IMR-90 (cell line): Measurements from ENCODE around the gene ADAMTS20. TPM values are rescaled to one million over a fixed set of nuclear protein-coding genes. Genes with fewer than 3 reads are reported as not detected.

ENCODE experiments used
- ATAC-seq: fragments of 200-7000 bp; cut with Tn5 transposase; 2 replicates; pipeline ENCODE4 v1.9.1; 2020; ENCODE audit warnings: low read depth, mild to moderate bottlenecking, moderate library complexity
- BruUV-seq: library from RNA; stranded (reverse); fragments of 400-500 nt; replicated peaks from 2 replicates; lab custom pipeline; 2021; lab: Mats Ljungman, UMichigan
- CTCF ChIA-PET: fragments of 300-600 bp; formaldehyde crosslinking; extraction: SDS; loops from one replicate; lab custom pipeline; 2021; ENCODE audit warnings: antibody characterized with exemption; lab: Yijun Ruan, JAX
- POLR2A ChIA-PET: fragments of 300-600 bp; sonication (Branson Sonifier 250); formaldehyde crosslinking; loops from one replicate; lab custom pipeline; 2022; ENCODE audit warnings: antibody characterized with exemption; ENCODE audit not compliant: unreplicated experiment; lab: Charles Lee
- DNase-seq: peaks from one replicate; pipeline ENCODE4 v3.0.0; 2013
- H2AFZ ChIP-seq: replicated peaks from 2 replicates; pipeline ENCODE3; 2013; ENCODE audit warnings: low read length, mild to moderate bottlenecking; ENCODE audit not compliant: poor library complexity
- H2AK5ac ChIP-seq: 2 replicates; pipeline ENCODE4 v1.6.1; 2013; ENCODE audit warnings: low read depth, low read length, inconsistent platforms
- H2AK9ac ChIP-seq: replicated peaks from 2 replicates; pipeline ENCODE3; 2013; ENCODE audit warnings: mild to moderate bottlenecking, low read depth, low read length, moderate library complexity; ENCODE audit not compliant: poor library complexity
- H2BK120ac ChIP-seq: 2 replicates; pipeline ENCODE4 v1.6.1; 2013; ENCODE audit warnings: low read depth, low read length, inconsistent platforms
- H2BK15ac ChIP-seq: 3 replicates; pipeline ENCODE4 v1.6.1; 2013; ENCODE audit warnings: low read depth, low read length, inconsistent platforms
- H2BK20ac ChIP-seq: 2 replicates; pipeline ENCODE4 v1.6.1; 2013; ENCODE audit warnings: low read depth, mild to moderate bottlenecking, inconsistent platforms, low read length, moderate library complexity
- H2BK5ac ChIP-seq: 2 replicates; pipeline ENCODE4 v1.6.1; 2013; ENCODE audit warnings: mild to moderate bottlenecking, low read depth, low read length, inconsistent platforms; ENCODE audit not compliant: poor library complexity, severe bottlenecking
- H3K14ac ChIP-seq: replicated peaks from 2 replicates; pipeline ENCODE4 v1.6.1; 2013; ENCODE audit warnings: low read depth, low read length, inconsistent platforms
- H3K18ac ChIP-seq: 2 replicates; pipeline ENCODE4 v1.6.1; 2013; ENCODE audit warnings: low read depth, low read length, control low read depth
- H3K23ac ChIP-seq: 2 replicates; pipeline ENCODE4 v1.6.1; 2013; ENCODE audit warnings: low read depth, low read length, inconsistent platforms
- H3K27ac ChIP-seq: 2 replicates; pipeline ENCODE4 v1.5.1; 2013; ENCODE audit warnings: mild to moderate bottlenecking, control low read depth, low read length; ENCODE audit not compliant: insufficient read depth
- H3K27me3 ChIP-seq: 2 replicates; pipeline ENCODE4 v1.6.1; 2013; ENCODE audit warnings: low read length; ENCODE audit not compliant: control insufficient read depth, insufficient read depth
- H3K36me3 ChIP-seq: 2 replicates; pipeline ENCODE4 v1.6.1; 2013; ENCODE audit warnings: low read length, mixed read lengths; ENCODE audit not compliant: control insufficient read depth, insufficient read depth
- H3K4ac ChIP-seq: 2 replicates; pipeline ENCODE4 v1.6.1; 2013; ENCODE audit warnings: low read depth, low read length, inconsistent platforms
- H3K4me1 ChIP-seq: 2 replicates; pipeline ENCODE4 v1.6.1; 2013; ENCODE audit warnings: low read length, mixed read lengths; ENCODE audit not compliant: control insufficient read depth, insufficient read depth
- H3K4me2 ChIP-seq: 2 replicates; pipeline ENCODE4 v1.6.1; 2013; ENCODE audit warnings: low read depth, mild to moderate bottlenecking, control low read depth, low read length, moderate library complexity
- H3K4me3 ChIP-seq: 2 replicates; pipeline ENCODE4 v1.5.1; 2013; ENCODE audit warnings: low read depth, mild to moderate bottlenecking, control low read depth, low read length, moderate library complexity; ENCODE audit not compliant: insufficient read depth
- H3K56ac ChIP-seq: 2 replicates; pipeline ENCODE4 v1.6.1; 2013; ENCODE audit warnings: low read length, inconsistent platforms; ENCODE audit not compliant: insufficient read depth; ENCODE audit errors: extremely low read depth
- H3K79me1 ChIP-seq, 2 experiments: 2 replicates each; pipeline ENCODE4 v1.6.1; 2013; ENCODE audit warnings: low read length in 2 of 2, inconsistent platforms in 1 of 2, low read depth in 1 of 2
- H3K9ac ChIP-seq: 2 replicates; pipeline ENCODE4 v1.6.1; 2013; ENCODE audit warnings: low read depth, low read length, control low read depth
- H3K9me1 ChIP-seq: 2 replicates; pipeline ENCODE4 v1.6.1; 2013; ENCODE audit warnings: low read length, inconsistent platforms; ENCODE audit not compliant: insufficient read depth
- H3K9me3 ChIP-seq: 2 replicates; pipeline ENCODE4 v1.6.1; 2013; ENCODE audit warnings: low read length; ENCODE audit not compliant: control insufficient read depth, insufficient read depth
- H4K20me1 ChIP-seq: 2 replicates; pipeline ENCODE4 v1.6.1; 2013; ENCODE audit warnings: low read length, inconsistent platforms; ENCODE audit not compliant: insufficient read depth
- H4K5ac ChIP-seq: 2 replicates; pipeline ENCODE4 v1.6.1; 2013; ENCODE audit warnings: mild to moderate bottlenecking, low read depth, low read length, control low read depth
- H4K8ac ChIP-seq, 2 experiments: 2 replicates each; pipeline ENCODE4 v1.6.1; 2013; ENCODE audit warnings: low read depth in 2 of 2, low read length in 2 of 2, control low read depth in 1 of 2, inconsistent platforms in 1 of 2
- H4K91ac ChIP-seq: 2 replicates; pipeline ENCODE4 v1.6.1; 2013; ENCODE audit warnings: low read depth, low read length, inconsistent platforms; ENCODE audit not compliant: insufficient read depth
- BHLHE40 ChIP-seq: fragments of 150-350 bp; IDR thresholded peaks from 2 replicates; pipeline ENCODE4 v1.6.1; 2016; ENCODE audit warnings: mild to moderate bottlenecking, low read depth, low read length
- CEBPB ChIP-seq: IDR thresholded peaks from 2 replicates; pipeline ENCODE4 v1.6.1; 2012; ENCODE audit warnings: low read depth, low read length, improper control_type of control experiment
- CHD1 ChIP-seq: IDR thresholded peaks from 2 replicates; pipeline ENCODE4 v1.6.1; 2012; ENCODE audit warnings: low read depth, low read length, improper control_type of control experiment
- FOS ChIP-seq: fragments of 150-350 bp; IDR thresholded peaks from 2 replicates; pipeline ENCODE4 v1.6.1; 2016; ENCODE audit warnings: low read depth, low read length
- MAFK ChIP-seq: IDR thresholded peaks from 2 replicates; pipeline ENCODE4 v1.6.1; 2012; ENCODE audit warnings: low read depth, low read length, improper control_type of control experiment
- MAZ ChIP-seq: IDR thresholded peaks from 2 replicates; pipeline ENCODE4 v1.6.1; 2012; ENCODE audit warnings: low read depth, mild to moderate bottlenecking, low read length, improper control_type of control experiment, moderate library complexity, borderline replicate concordance
- MXI1 ChIP-seq: IDR thresholded peaks from 2 replicates; pipeline ENCODE4 v1.6.1; 2012; ENCODE audit warnings: low read depth, mild to moderate bottlenecking, low read length, moderate library complexity, borderline replicate concordance
- NFE2L2 ChIP-seq: fragments of 150-350 bp; IDR thresholded peaks from 2 replicates; pipeline ENCODE4 v1.6.1; 2016; ENCODE audit warnings: low read depth, mild to moderate bottlenecking, low read length
- POLR2A ChIP-seq: IDR thresholded peaks from 2 replicates; pipeline ENCODE4 v1.6.1; 2012; ENCODE audit warnings: mild to moderate bottlenecking, low read depth, low read length
- RAD21 ChIP-seq: IDR thresholded peaks from 2 replicates; pipeline ENCODE4 v1.6.1; 2012; ENCODE audit warnings: low read length, improper control_type of control experiment
- RCOR1 ChIP-seq: IDR thresholded peaks from 2 replicates; pipeline ENCODE4 v1.6.1; 2012; ENCODE audit warnings: mild to moderate bottlenecking, low read length, improper control_type of control experiment; ENCODE audit not compliant: insufficient replicate concordance
- RFX5 ChIP-seq: IDR thresholded peaks from 2 replicates; pipeline ENCODE4 v1.8.0; 2012; ENCODE audit warnings: low read depth, mild to moderate bottlenecking, low read length, moderate library complexity
- SMC3 ChIP-seq: fragments of 150-350 bp; IDR thresholded peaks from 2 replicates; pipeline ENCODE4 v1.6.1; 2016; ENCODE audit warnings: low read depth, mild to moderate bottlenecking, antibody characterized with exemption, low read length, moderate library complexity
- dilution Hi-C: fragments of 300-500 bp; cut with HindIII; formaldehyde crosslinking; loops from one replicate; pipeline ENCODE4 v1.14.3; 2018; ENCODE audit warnings: low sequenced_read_pairs; ENCODE audit not compliant: unreplicated experiment
- in situ Hi-C: fragments of 300-500 bp; cut with MboI; formaldehyde crosslinking; loops from 3 replicates; pipeline ENCODE4 v1.14.3; 2019; ENCODE audit warnings: low sequenced_read_pairs, inconsistent platforms, mixed read lengths
- intact Hi-C: fragments of 100-400 bp; cut with micrococcal nuclease; formaldehyde crosslinking; loops from 2 replicates; pipeline ENCODE4 v1.10.0; 2022
- polyA plus RNA-seq, 3 experiments: library from polyadenylated mRNA; depleted of rRNA; stranded (reverse); fragments of >200 nt; gene quantifications; 2 replicates each; pipeline ENCODE4 v1.2.3, GENCODE V29; 2012; ENCODE audit warnings: low replicate concordance in 1 of 3
- total RNA-seq: library from RNA; depleted of rRNA; stranded (reverse); fragments of >200 nt; gene quantifications from 2 replicates; pipeline ENCODE4 v1.2.3, GENCODE V29; 2012
- TF ChIP-seq, protein P1 (sequence below): conservative IDR thresholded peaks from 2 replicates; pipeline ENCODE4 v1.5.1; 2012; ENCODE audit warnings: mild to moderate bottlenecking, low read depth, low read length, improper control_type of control experiment
- TF ChIP-seq, protein P2 (sequence below): fragments of 150-350 bp; IDR thresholded peaks from 2 replicates; pipeline ENCODE4 v1.6.1; 2016; ENCODE audit warnings: low read depth, mild to moderate bottlenecking, low read length, moderate library complexity, borderline replicate concordance
- TF ChIP-seq, protein P3 (sequence below): fragments of 150-350 bp; IDR thresholded peaks from 2 replicates; pipeline ENCODE4 v1.6.1; 2017; ENCODE audit warnings: mild to moderate bottlenecking, antibody characterized with exemption, low read length, low read depth

ADAMTS20 gene
- total and polyA plus RNA-seq, 2 of the 4 experiments (the other 2 are of a cell fraction): not detected

DNA sequence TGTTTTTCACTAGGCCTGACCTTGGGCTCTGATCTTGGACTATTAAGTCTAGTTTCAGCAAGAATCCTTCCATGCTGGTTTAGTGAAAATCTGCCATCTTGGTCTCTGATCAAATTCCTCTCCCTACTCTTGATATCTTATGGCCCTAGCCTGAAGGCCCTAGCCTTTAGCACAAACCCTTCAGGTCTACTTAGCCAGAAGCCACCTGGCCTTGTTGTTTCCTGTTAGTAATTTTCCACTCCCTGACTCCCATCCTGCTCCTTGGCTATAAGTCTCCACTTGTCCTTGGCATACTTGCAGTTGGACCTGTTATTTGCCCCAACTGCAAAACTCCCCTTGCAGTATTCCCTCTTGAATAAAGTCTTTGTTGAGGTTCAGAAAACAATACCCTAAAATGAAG, 241.4 kb downstream of the ADAMTS20 start:
- BruUV-seq: TSS peak; percentile 98
- Histone ChIP-seq H3K4ac (peak overlapping the region; percentile 94), H3K4me1 (peaks cover 22% of the 10 kb centered on the region), H3K56ac (peak overlapping the region; percentile 95), H4K8ac (peak overlapping the region; percentile 97), H2AK9ac (peak overlapping the region; percentile 68), H2BK20ac (peak overlapping the region; percentile 94), H3K36me3 (no peaks in the 10 kb centered on the region), H3K14ac (peak overlapping the region; percentile 75), H3K18ac (peak overlapping the region; percentile 99), H4K20me1 (no peaks in the 10 kb centered on the region), H3K23ac (peak overlapping the region; percentile 97), H3K9me3 (no peaks in the 10 kb centered on the region), H4K91ac (peak overlapping the region; percentile 98), H3K79me1 (no peaks in the 10 kb centered on the region), H2BK5ac (peak overlapping the region; percentile 97), H3K27me3 (no peaks in the 10 kb centered on the region), H3K9ac (peak overlapping the region; percentile 20; the same call in 1 of the 2 replicates), H3K4me2 (peak overlapping the region; percentile 11; the same call in 1 of the 2 replicates), H2AK5ac (peak overlapping the region; percentile 90), H4K5ac (peak overlapping the region; percentile 100), H2AFZ (no peak overlapping the region), H2BK120ac (peak overlapping the region; percentile 94), H3K27ac (peak overlapping the region; percentile 93), H2BK15ac (peak overlapping the region; percentile 94), H3K4me3 (no peak overlapping the region), H3K9me1 (peaks cover 3% of the 10 kb centered on the region; the same call in 1 of the 2 replicates)
- intact Hi-C loops: no loop called here
- ATAC-seq (no peak), DNase-seq (no peak)
- ChIA-PET POLR2A (no interaction called here), CTCF (interaction anchor here (1.3 kb wide), 1 partner anchor 28 kb away, joined by 3 read pairs; no protein-coding TSS in a partner anchor)
- in situ Hi-C loops: no loop called here
- dilution Hi-C loops: no loop called here
- no peak for TF ChIP-seq RCOR1
- no peak for TF ChIP-seq MAZ
- no peak for TF ChIP-seq RFX5
- no peak for TF ChIP-seq RAD21
- no peak for TF ChIP-seq MAFK
- TF ChIP-seq, protein P1, sequence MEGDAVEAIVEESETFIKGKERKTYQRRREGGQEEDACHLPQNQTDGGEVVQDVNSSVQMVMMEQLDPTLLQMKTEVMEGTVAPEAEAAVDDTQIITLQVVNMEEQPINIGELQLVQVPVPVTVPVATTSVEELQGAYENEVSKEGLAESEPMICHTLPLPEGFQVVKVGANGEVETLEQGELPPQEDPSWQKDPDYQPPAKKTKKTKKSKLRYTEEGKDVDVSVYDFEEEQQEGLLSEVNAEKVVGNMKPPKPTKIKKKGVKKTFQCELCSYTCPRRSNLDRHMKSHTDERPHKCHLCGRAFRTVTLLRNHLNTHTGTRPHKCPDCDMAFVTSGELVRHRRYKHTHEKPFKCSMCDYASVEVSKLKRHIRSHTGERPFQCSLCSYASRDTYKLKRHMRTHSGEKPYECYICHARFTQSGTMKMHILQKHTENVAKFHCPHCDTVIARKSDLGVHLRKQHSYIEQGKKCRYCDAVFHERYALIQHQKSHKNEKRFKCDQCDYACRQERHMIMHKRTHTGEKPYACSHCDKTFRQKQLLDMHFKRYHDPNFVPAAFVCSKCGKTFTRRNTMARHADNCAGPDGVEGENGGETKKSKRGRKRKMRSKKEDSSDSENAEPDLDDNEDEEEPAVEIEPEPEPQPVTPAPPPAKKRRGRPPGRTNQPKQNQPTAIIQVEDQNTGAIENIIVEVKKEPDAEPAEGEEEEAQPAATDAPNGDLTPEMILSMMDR: no peak
- no peak for TF ChIP-seq POLR2A
- no peak for TF ChIP-seq MXI1
- no peak for TF ChIP-seq NFE2L2
- TF ChIP-seq BHLHE40: no peak
- TF ChIP-seq, protein P2, sequence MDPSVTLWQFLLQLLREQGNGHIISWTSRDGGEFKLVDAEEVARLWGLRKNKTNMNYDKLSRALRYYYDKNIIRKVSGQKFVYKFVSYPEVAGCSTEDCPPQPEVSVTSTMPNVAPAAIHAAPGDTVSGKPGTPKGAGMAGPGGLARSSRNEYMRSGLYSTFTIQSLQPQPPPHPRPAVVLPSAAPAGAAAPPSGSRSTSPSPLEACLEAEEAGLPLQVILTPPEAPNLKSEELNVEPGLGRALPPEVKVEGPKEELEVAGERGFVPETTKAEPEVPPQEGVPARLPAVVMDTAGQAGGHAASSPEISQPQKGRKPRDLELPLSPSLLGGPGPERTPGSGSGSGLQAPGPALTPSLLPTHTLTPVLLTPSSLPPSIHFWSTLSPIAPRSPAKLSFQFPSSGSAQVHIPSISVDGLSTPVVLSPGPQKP: no peak
- no peak for TF ChIP-seq SMC3
- TF ChIP-seq CHD1: no peak
- no peak for TF ChIP-seq FOS
- TF ChIP-seq, protein P3, sequence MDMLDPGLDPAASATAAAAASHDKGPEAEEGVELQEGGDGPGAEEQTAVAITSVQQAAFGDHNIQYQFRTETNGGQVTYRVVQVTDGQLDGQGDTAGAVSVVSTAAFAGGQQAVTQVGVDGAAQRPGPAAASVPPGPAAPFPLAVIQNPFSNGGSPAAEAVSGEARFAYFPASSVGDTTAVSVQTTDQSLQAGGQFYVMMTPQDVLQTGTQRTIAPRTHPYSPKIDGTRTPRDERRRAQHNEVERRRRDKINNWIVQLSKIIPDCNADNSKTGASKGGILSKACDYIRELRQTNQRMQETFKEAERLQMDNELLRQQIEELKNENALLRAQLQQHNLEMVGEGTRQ: no peak
- TF ChIP-seq CEBPB: no peak
